HepG2 (cell line): Measurements from ENCODE around the gene STAP1. TPM values are rescaled to one million over a fixed set of nuclear protein-coding genes. Genes with fewer than 3 reads are reported as not detected.

Experiments used
- ATAC-seq: fragments of 200-7000 bp; cut with Tn5 transposase; 3 replicates; pipeline ENCODE4 v1.9.1; 2020; ENCODE audit warnings: mild to moderate bottlenecking, moderate library complexity
- BruUV-seq: library from RNA; stranded (reverse); fragments of 400-500 nt; replicated peaks from 2 replicates; lab custom pipeline; 2021; lab: Mats Ljungman, UMichigan
- CTCF ChIA-PET: fragments of 300-600 bp; formaldehyde crosslinking; extraction: SDS; loops from one replicate; lab custom pipeline; 2021; ENCODE audit warnings: low total read pairs, inconsistent platforms, low intra/inter-chr PET ratio; lab: Yijun Ruan, JAX
- POLR2A ChIA-PET: fragments of 350-600 bp; sonication (Branson Sonifier 250); formaldehyde crosslinking; loops from one replicate; lab custom pipeline; 2020; ENCODE audit warnings: antibody characterized with exemption, inconsistent platforms; lab: Yijun Ruan, JAX
- DNase-seq: peaks from one replicate; pipeline ENCODE4 v3.0.0-alpha.2; 2015; ENCODE audit warnings: low spot score
- FAIRE-seq: peaks from 3 replicates; lab custom pipeline; 2011; peaks lifted over from hg19 to GRCh38; lab: Jason Lieb, UNC
- H2AFZ ChIP-seq: one replicate; pipeline ENCODE4 v1.6.1; 2011; ENCODE audit warnings: low read length, inconsistent platforms
- H3K27ac ChIP-seq: fragments of 300-600 bp; 3 replicates; pipeline ENCODE4 v1.8.0; 2011; ENCODE audit warnings: mixed run types, mild to moderate bottlenecking, mixed read lengths, low read length, inconsistent platforms; ENCODE audit not compliant: insufficient read depth; ENCODE audit errors: extremely low read length
- H3K27me3 ChIP-seq, 2 experiments: fragments of 200-600 bp in 1 of 2; 2 replicates in 1 of 2; 3 replicates in 1 of 2; pipeline versions ENCODE4 v1.6.0 to v1.8.0; 2011; ENCODE audit warnings: low read length in 2 of 2, mild to moderate bottlenecking in 2 of 2, moderate library complexity in 2 of 2, inconsistent platforms in 1 of 2; ENCODE audit not compliant: insufficient read depth in 2 of 2, control insufficient read depth in 1 of 2
- H3K36me3 ChIP-seq, 2 experiments: fragments of 200-600 bp in 1 of 2; replicated peaks in 1 of 2; 2 replicates in 1 of 2; 3 replicates in 1 of 2; pipeline versions ENCODE4 v1.5.1 to v1.8.0; 2011; ENCODE audit warnings: low read length in 2 of 2, inconsistent platforms in 1 of 2; ENCODE audit not compliant: insufficient read depth in 2 of 2, control insufficient read depth in 1 of 2
- H3K4me1 ChIP-seq: 2 replicates; pipeline ENCODE4 v1.5.1; 2012; ENCODE audit warnings: low read length, inconsistent platforms; ENCODE audit not compliant: insufficient read depth
- H3K4me2 ChIP-seq: 2 replicates; pipeline ENCODE4 v1.6.0; 2011; ENCODE audit warnings: low read depth, low read length, inconsistent platforms
- H3K4me3 ChIP-seq, 3 experiments: fragments of 200-600 bp in 1 of 3; sonication (generic), shearing (Covaris generic) in 1 of 3; replicated peaks in 1 of 3; 2 replicates each; pipeline ENCODE4 v1.5.1; 2011 to 2016; ENCODE audit warnings: low read length in 3 of 3, inconsistent platforms in 2 of 3, low read depth in 2 of 3, mild to moderate bottlenecking in 2 of 3, control low read depth in 1 of 3, mixed read lengths in 1 of 3; ENCODE audit not compliant: insufficient read depth in 1 of 3
- H3K79me2 ChIP-seq: one replicate; pipeline ENCODE4 v1.6.1; 2011; ENCODE audit warnings: low read length, inconsistent platforms; ENCODE audit not compliant: insufficient read depth
- H3K9ac ChIP-seq: 2 replicates; pipeline ENCODE4 v1.6.0; 2011; ENCODE audit warnings: mild to moderate bottlenecking, low read depth, low read length, inconsistent platforms; ENCODE audit not compliant: insufficient read depth
- H3K9me3 ChIP-seq: 2 replicates; pipeline ENCODE4 v1.5.1; 2012; ENCODE audit warnings: mild to moderate bottlenecking, low read length
- H4K20me1 ChIP-seq: 2 replicates; pipeline ENCODE4 v1.6.0; 2011; ENCODE audit warnings: inconsistent platforms, mild to moderate bottlenecking, low read length, moderate library complexity; ENCODE audit not compliant: insufficient read depth
- ADNP ChIP-seq: sonication (generic); formaldehyde crosslinking; IDR thresholded peaks from 2 replicates; pipeline ENCODE4 v1.4.0; 2020; ENCODE audit warnings: missing genetic modification reagents
- DNMT1 ChIP-seq: sonication (generic); formaldehyde crosslinking; IDR thresholded peaks from 2 replicates; pipeline ENCODE4 v1.5.1; 2020; ENCODE audit warnings: mild to moderate bottlenecking, missing genetic modification reagents
- ELF1 ChIP-seq: sonication (generic); formaldehyde crosslinking; IDR thresholded peaks from 2 replicates; pipeline ENCODE4 v1.4.0; 2020; ENCODE audit warnings: missing genetic modification reagents
- HIC2 ChIP-seq: sonication (generic); formaldehyde crosslinking; IDR thresholded peaks from 2 replicates; pipeline ENCODE4 v1.9.0; 2022; ENCODE audit warnings: low read depth, missing genetic modification reagents
- POLR2AphosphoS2 ChIP-seq: IDR thresholded peaks from 2 replicates; pipeline ENCODE4 v1.6.1; 2011; ENCODE audit warnings: low read depth, low read length, improper control_type of control experiment
- PRDM4 ChIP-seq: sonication (generic); formaldehyde crosslinking; IDR thresholded peaks from 2 replicates; pipeline ENCODE4 v1.9.0; 2021; ENCODE audit warnings: missing genetic modification reagents, borderline replicate concordance
- SATB2 ChIP-seq: sonication (generic); formaldehyde crosslinking; IDR thresholded peaks from 2 replicates; pipeline ENCODE4 v1.5.0; 2020; ENCODE audit warnings: missing genetic modification reagents
- SUZ12 ChIP-seq: fragments of 150-350 bp; IDR thresholded peaks from 2 replicates; pipeline ENCODE4 v1.6.1; 2014; ENCODE audit warnings: low read depth, low read length
- YY1 ChIP-seq: IDR thresholded peaks from 2 replicates; pipeline ENCODE4 v1.6.1; 2011; ENCODE audit warnings: low read length, low read depth, moderate library complexity, mild to moderate bottlenecking; ENCODE audit not compliant: insufficient read depth, insufficient replicate concordance
- ZBTB26 ChIP-seq: IDR thresholded peaks from 2 replicates; pipeline ENCODE4 v1.6.1; 2016; ENCODE audit warnings: missing compliant biosample characterization, missing genetic modification reagents, borderline replicate concordance
- ZFP82 ChIP-seq: sonication (generic); formaldehyde crosslinking; IDR thresholded peaks from 2 replicates; pipeline ENCODE4 v1.5.1; 2020; ENCODE audit warnings: mild to moderate bottlenecking, missing genetic modification reagents, borderline replicate concordance
- ZNF792 ChIP-seq: IDR thresholded peaks from 2 replicates; pipeline ENCODE4 v1.6.1; 2016
- WGBS: methylation state at CpG from one replicate; pipeline ENCODE4 v1.1.6; 2017; ENCODE audit warnings: low lambda C conversion rate; 5-methylcytosine and 5-hydroxymethylcytosine counted together
- in situ Hi-C: cut with HindIII; loops from 2 replicates; pipeline ENCODE4 v1.10.0; 2017; ENCODE audit warnings: low pct_unique_long_range_greater_than_20kb; ENCODE audit not compliant: extremely low pct_ligation_motif_present
- intact Hi-C: fragments of 100-400 bp; cut with micrococcal nuclease; formaldehyde crosslinking; loops from one replicate; pipeline ENCODE4 v1.10.0; 2022; ENCODE audit not compliant: unreplicated experiment
- polyA plus RNA-seq, 8 experiments: library from polyadenylated mRNA; depleted of rRNA in 3 of 8; stranded (reverse) in 7 of 8; unstranded in 1 of 8; fragments of >200 nt; fragmentation: Illumina TruSeq in 4 of 8; extraction: Trizol in 4 of 8; gene quantifications; 2 replicates each; pipeline versions ENCODE4 v1.2.1 to v1.2.3, GENCODE V29; 2011 to 2016; ENCODE audit warnings: low read depth in 4 of 8, missing spikeins in 1 of 8, mixed read lengths in 1 of 8; ENCODE audit not compliant: insufficient read depth in 1 of 8
- total RNA-seq, 5 experiments: library from RNA; depleted of rRNA; stranded (reverse); fragments of >200 nt; fragmentation: Illumina TruSeq; extraction: Trizol; gene quantifications; 2 replicates each; pipeline ENCODE4 v1.2.3, GENCODE V29; 2016; ENCODE audit warnings: low read depth in 1 of 5

The STAP1 gene
- total and polyA plus RNA-seq, 2 of the 13 experiments (the other 11 are each of a cell fraction or from before 2014, with no cell fraction given) = not detected

- ATAC-seq = no peak
- no peak for DNase-seq
- Histone ChIP-seq H3K4me1 (peaks cover 28% of the 10 kb centered on the region), H3K36me3 (peaks cover 4 to 42% of the 10 kb centered on the region in 2 experiments; a peak in 3 of 5 replicates), H3K79me2 (peaks cover 29% of the 10 kb centered on the region), H3K27me3 (no peaks in the 10 kb centered on the region), H3K9me3 (no peaks in the 10 kb centered on the region), H3K27ac (no peak overlapping the region), H3K9ac (no peak overlapping the region), H4K20me1 (no peaks in the 10 kb centered on the region), H3K4me2 (no peak overlapping the region), H3K4me3 (no peak overlapping the region), H2AFZ (no peak overlapping the region)
- intact Hi-C loops = no loop called here
- WGBS = 100% methylated on average over 1 of the region's 1 CpG
- ChIA-PET POLR2A (interaction anchor here (0.6 kb wide), 1 partner anchor 13 kb away, joined by 3 read pairs; no protein-coding TSS in a partner anchor), CTCF (no interaction called here)
- no peak for TF ChIP-seq PRDM4
- TF ChIP-seq POLR2AphosphoS2 = no peak
- TF ChIP-seq ELF1 = no peak
- no peak for TF ChIP-seq ZNF792 (CRISPR knock-in tag)
- no peak for TF ChIP-seq HIC2 (CRISPR knock-in tag)
- TF ChIP-seq ZFP82 (CRISPR knock-in tag) = no peak
- TF ChIP-seq SATB2 (CRISPR knock-in tag) = no peak
- TF ChIP-seq YY1 = no peak
- TF ChIP-seq ADNP (CRISPR knock-in tag) = no peak
- TF ChIP-seq DNMT1 (CRISPR knock-in tag) = no peak
- no peak for TF ChIP-seq SUZ12
- TF ChIP-seq ZBTB26 (CRISPR knock-in tag) = no peak
- BruUV-seq = no TSS peak
- in situ Hi-C loops = loop anchor here (25.0 kb wide), 1 partner anchor 622 kb away; no protein-coding TSS in a partner anchor
- no peak for FAIRE-seq
Measured at GRCh38 chr4:67539830-67540229, 18.7 kb upstream of the STAP1 start.
